Measurements from ENCODE around the gene PTPN6. TPM values are rescaled to one million over a fixed set of nuclear protein-coding genes. Genes with fewer than 3 reads are reported as not detected.

PTPN6 gene
- 18.2 and 19.8 TPM in 2 replicates for total RNA-seq (2021)
- long read RNA-seq, transcript PTPN6-202 (16 exons, 2,159 nt): major isoform, 67 of 106 reads
- long read RNA-seq, partial matches to known transcripts: 3 of 106 reads
- long read RNA-seq, other reads (novel, unspliced or antisense): 35 of 106 reads

DNA sequence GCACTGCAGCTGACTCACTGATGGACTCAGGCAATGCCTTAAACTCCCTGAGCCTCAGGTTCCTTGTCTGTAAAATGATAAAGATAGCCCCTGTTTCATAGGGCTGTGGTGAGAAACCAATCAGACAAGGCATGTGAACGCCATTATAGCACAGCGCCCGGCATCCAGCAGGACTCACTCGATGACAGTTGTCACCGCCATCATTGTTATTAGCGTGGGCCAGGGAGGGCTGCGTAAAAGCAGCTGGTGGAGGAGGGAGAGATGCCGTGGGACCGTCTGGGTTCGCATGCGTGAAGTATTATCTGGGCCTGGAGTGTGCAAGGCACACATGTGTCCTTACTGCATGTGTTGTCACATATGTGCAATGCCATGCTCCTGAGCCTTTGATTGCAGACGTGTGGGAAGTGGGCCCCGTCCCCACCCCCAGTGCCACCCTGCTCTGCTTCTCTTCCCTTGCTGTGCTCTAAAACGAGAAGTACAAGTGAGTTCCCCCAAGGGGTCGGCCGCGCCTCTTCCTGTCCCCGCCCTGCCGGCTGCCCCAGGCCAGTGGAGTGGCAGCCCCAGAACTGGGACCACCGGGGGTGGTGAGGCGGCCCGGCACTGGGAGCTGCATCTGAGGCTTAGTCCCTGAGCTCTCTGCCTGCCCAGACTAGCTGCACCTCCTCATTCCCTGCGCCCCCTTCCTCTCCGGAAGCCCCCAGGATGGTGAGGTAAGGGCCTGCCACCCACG, at the start of gene PTPN6:
Gene PTPN6 (plus strand): TSS at position 546 of the 730 bp plus-strand sequence. CDS start 157 bp downstream, at position 703.
- H3K23me2 ChIP-seq (ENCODE audit: insufficient read length, low read depth, low read length, poor library complexity, severe bottlenecking): peaks cover 7% of the 10 kb centered on the region
- no peaks in the 10 kb centered on the region for H3K27me3 ChIP-seq (ENCODE audit: insufficient read depth, low read length)
- DNase-seq: no peak
- H3K79me2 ChIP-seq (ENCODE audit: insufficient read depth, low read length): no peaks in the 10 kb centered on the region
- no peak within 1 kb of the TSS for H3K23ac ChIP-seq (ENCODE audit: insufficient read length, low read depth, low read length)
- H4K20me1 ChIP-seq (ENCODE audit: control insufficient read depth, insufficient read depth, insufficient read length): peaks cover 2% of the 10 kb centered on the region
- no peak within 1 kb of the TSS; the same call in 1 of the 2 replicates for H3K14ac ChIP-seq (ENCODE audit: insufficient read depth, low read length)
- H3K79me1 ChIP-seq (ENCODE audit: insufficient read depth, low read depth, low read length, poor library complexity, severe bottlenecking): no peaks in the 10 kb centered on the region
- Mint-ChIP-seq H3K4me3 (peak within 1 kb of the TSS in 1 of 2 experiments; percentile 18; a peak in 1 of 5 replicates), H3K27ac (peak within 1 kb of the TSS in 1 of 3 experiments; percentile 39; a peak in 1 of 7 replicates), H3K4me1 (peaks cover 23 to 35% of the 10 kb centered on the region in 2 experiments), H3K9me3 (no peaks in the 10 kb centered on the region), H3K27me3 (ENCODE audit: low read depth) (no peaks in the 10 kb centered on the region; the same call in 1 of the 2 replicates), H3K36me3 (ENCODE audit: insufficient read depth in 1 of 3, low read depth in 3 of 3) (peaks cover 0 to 5% (median 3%) of the 10 kb centered on the region in 3 experiments; a peak in 3 of 7 replicates)
- H2BK12ac ChIP-seq (ENCODE audit: insufficient read length, low read depth, low read length): no peak within 1 kb of the TSS
- no peak within 1 kb of the TSS for H3K18ac ChIP-seq (ENCODE audit: insufficient read length, low read depth, low read length)
- TF ChIP-seq, protein P1, sequence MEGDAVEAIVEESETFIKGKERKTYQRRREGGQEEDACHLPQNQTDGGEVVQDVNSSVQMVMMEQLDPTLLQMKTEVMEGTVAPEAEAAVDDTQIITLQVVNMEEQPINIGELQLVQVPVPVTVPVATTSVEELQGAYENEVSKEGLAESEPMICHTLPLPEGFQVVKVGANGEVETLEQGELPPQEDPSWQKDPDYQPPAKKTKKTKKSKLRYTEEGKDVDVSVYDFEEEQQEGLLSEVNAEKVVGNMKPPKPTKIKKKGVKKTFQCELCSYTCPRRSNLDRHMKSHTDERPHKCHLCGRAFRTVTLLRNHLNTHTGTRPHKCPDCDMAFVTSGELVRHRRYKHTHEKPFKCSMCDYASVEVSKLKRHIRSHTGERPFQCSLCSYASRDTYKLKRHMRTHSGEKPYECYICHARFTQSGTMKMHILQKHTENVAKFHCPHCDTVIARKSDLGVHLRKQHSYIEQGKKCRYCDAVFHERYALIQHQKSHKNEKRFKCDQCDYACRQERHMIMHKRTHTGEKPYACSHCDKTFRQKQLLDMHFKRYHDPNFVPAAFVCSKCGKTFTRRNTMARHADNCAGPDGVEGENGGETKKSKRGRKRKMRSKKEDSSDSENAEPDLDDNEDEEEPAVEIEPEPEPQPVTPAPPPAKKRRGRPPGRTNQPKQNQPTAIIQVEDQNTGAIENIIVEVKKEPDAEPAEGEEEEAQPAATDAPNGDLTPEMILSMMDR (conservative IDR thresholded peaks at IDR 0.05): no peak
- H2BK20ac ChIP-seq (ENCODE audit: low read depth, low read length, poor library complexity, severe bottlenecking): no peak within 1 kb of the TSS
- H4K8ac ChIP-seq (replicated peaks; ENCODE audit: insufficient read length, low read depth, low read length): no peak within 1 kb of the TSS
- no peak within 1 kb of the TSS for H2AK5ac ChIP-seq (ENCODE audit: insufficient read length, low read length)
- H2BK5ac ChIP-seq (ENCODE audit: insufficient read length, low read length): no peak within 1 kb of the TSS
- WGBS (ENCODE audit: extremely low coverage, insufficient read length, low lambda C conversion rate): no CpG with 5 or more reads among the region's 25 CpGs
- H2BK15ac ChIP-seq (ENCODE audit: low read depth, low read length): no peak within 1 kb of the TSS
- no peak within 1 kb of the TSS for H4K91ac ChIP-seq (ENCODE audit: insufficient read length, low read depth, low read length)
- no peak within 1 kb of the TSS for H3K9ac ChIP-seq (ENCODE audit: extremely low read depth, insufficient read length, low read length)
- no peak within 1 kb of the TSS for H3K4ac ChIP-seq (ENCODE audit: low read depth, low read length)
- no peak within 1 kb of the TSS for H2BK120ac ChIP-seq (ENCODE audit: low read depth, low read length, poor library complexity, severe bottlenecking)
- no peak within 1 kb of the TSS for H3K27ac ChIP-seq (ENCODE audit: insufficient read length, low read depth, low read length)
- no peak within 1 kb of the TSS for H4K5ac ChIP-seq (ENCODE audit: insufficient read length, low read depth, low read length)
- H3K4me2 ChIP-seq (ENCODE audit: insufficient read depth, insufficient read length, low read length): no peak within 1 kb of the TSS
- H3K9me3 ChIP-seq (ENCODE audit: control insufficient read depth, low read depth, low read length): no peaks in the 10 kb centered on the region
- peaks cover 2% of the 10 kb centered on the region; the same call in 1 of the 2 replicates for H3K4me1 ChIP-seq (ENCODE audit: insufficient read depth, low read length)
- no peak within 1 kb of the TSS for H2AFZ ChIP-seq (ENCODE audit: low read length)
- H3T11ph ChIP-seq (ENCODE audit: low read length): no peak within 1 kb of the TSS
- no peak within 1 kb of the TSS for H3K56ac ChIP-seq (ENCODE audit: insufficient read length, low read depth, low read length)

Measured in H9 (cell line).